Endothelial cell of umbilical vein (primary cell): Measurements from ENCODE around the gene OR7A5.

Experiments used
- CTCF ChIP-seq, 2 donors: IDR thresholded peaks; 1 replicate in 1 of 2; 2 replicates in 1 of 2; pipeline ENCODE4 v1.5.1; 2011; ENCODE audit warnings: low read length in 2 of 2, mild to moderate bottlenecking in 2 of 2, moderate library complexity in 2 of 2, control low read depth in 1 of 2, inconsistent platforms in 1 of 2, low read depth in 1 of 2; ENCODE audit not compliant: insufficient read depth in 1 of 2; ENCODE audit errors: extremely low read depth in 1 of 2
- EZH2 ChIP-seq: IDR thresholded peaks from 2 replicates; pipeline ENCODE4 v1.6.1; 2012; ENCODE audit warnings: borderline replicate concordance, low read depth, mild to moderate bottlenecking, moderate library complexity, low read length, inconsistent platforms; ENCODE audit not compliant: severe bottlenecking
- FOS ChIP-seq: IDR thresholded peaks from 2 replicates; pipeline ENCODE4 v1.6.1; 2011; ENCODE audit warnings: mild to moderate bottlenecking, low read length, moderate library complexity, borderline replicate concordance; ENCODE audit not compliant: insufficient read depth
- GATA2 ChIP-seq: IDR thresholded peaks from 2 replicates; pipeline ENCODE4 v1.7.0; 2011; ENCODE audit warnings: low read depth, mild to moderate bottlenecking, moderate library complexity, mixed read lengths, low read length; ENCODE audit not compliant: insufficient read length, insufficient read depth
- JUN ChIP-seq: IDR thresholded peaks from 2 replicates; pipeline ENCODE4 v1.6.1; 2011; ENCODE audit warnings: borderline replicate concordance, low read depth; ENCODE audit not compliant: insufficient read length, insufficient read depth
- MAX ChIP-seq: IDR thresholded peaks from 2 replicates; pipeline ENCODE4 v1.6.1; 2011; ENCODE audit not compliant: insufficient read depth, insufficient read length
- POLR2A ChIP-seq: IDR thresholded peaks from 2 replicates; pipeline ENCODE4 v1.6.1; 2012; ENCODE audit warnings: low read depth, mild to moderate bottlenecking, control low read depth, low read length
- POLR2AphosphoS5 ChIP-seq: IDR thresholded peaks from 2 replicates; pipeline ENCODE4 v1.6.1; 2012; ENCODE audit warnings: low read depth, mild to moderate bottlenecking, control low read depth, low read length, moderate library complexity; ENCODE audit not compliant: insufficient read depth

- TF ChIP-seq POLR2A (no peak), CTCF (IDR thresholded peaks at IDR 0.05; ENCODE audit: extremely low read depth in 1 of 2, insufficient read depth in 1 of 2, low read depth in 1 of 2, low read length in 2 of 2) (no peak), FOS (no peak), EZH2 (no peak), GATA2 (no peak), POLR2AphosphoS5 (no peak), MAX (no peak), JUN (no peak)
Observed at GRCh38 chr19:14809272-14810057, 25.5 kb downstream of the OR7A5 start.
